ENCODE results near the gene KPNA6. TPM values are rescaled to one million over a fixed set of nuclear protein-coding genes. Genes with fewer than 3 reads are reported as not detected.

KPNA6 gene
- total RNA-seq, 1 experiment from 2014 or later, result 114 TPM

DNA sequence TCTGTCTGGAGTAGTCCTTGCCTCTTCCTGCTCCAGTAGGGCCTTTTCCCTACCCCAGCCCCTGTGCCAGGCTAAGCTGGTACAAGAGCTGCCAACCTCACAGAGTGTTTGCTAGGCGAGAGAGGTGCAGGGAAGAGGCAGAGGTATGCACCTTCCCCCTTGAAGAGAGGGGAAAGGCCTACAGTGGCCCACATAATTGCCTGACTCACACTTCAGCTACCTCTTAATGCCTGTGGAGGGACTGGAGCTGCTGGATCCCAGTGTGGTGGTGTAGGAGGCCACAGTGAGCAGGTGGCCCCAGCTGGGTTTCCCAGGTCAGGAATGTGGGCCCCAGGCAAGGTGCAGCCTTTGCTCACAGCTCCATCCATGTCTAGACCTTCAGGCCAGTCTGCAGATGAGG, 89.2 kb downstream of the KPNA6 start:
- no CpG with 5 or more reads among the region's 1 CpG for WGBS (ENCODE audit: extremely low coverage, insufficient read length, low lambda C conversion rate)
- Mint-ChIP-seq H3K27ac (peak overlapping the region in 1 of 3 experiments; percentile 73; a peak in 2 of 7 replicates), H3K27me3 (ENCODE audit: low read depth) (no peaks in the 10 kb centered on the region; the same call in 1 of the 2 replicates), H3K4me1 (peaks cover 32 to 35% of the 10 kb centered on the region in 2 experiments), H3K9me3 (no peaks in the 10 kb centered on the region), H3K4me3 (no peak overlapping the region), H3K36me3 (ENCODE audit: insufficient read depth in 1 of 3, low read depth in 3 of 3) (peaks cover 38 to 64% (median 59%) of the 10 kb centered on the region in 3 experiments; a peak in 6 of 7 replicates)
- Histone ChIP-seq H3K27ac (ENCODE audit: insufficient read length, low read depth, low read length) (no peak overlapping the region), H4K20me1 (ENCODE audit: control insufficient read depth, insufficient read depth, insufficient read length) (no peaks in the 10 kb centered on the region), H3K27me3 (ENCODE audit: insufficient read depth, low read length) (no peaks in the 10 kb centered on the region), H4K8ac (replicated peaks; ENCODE audit: insufficient read length, low read depth, low read length) (no peak overlapping the region), H2BK20ac (ENCODE audit: low read depth, low read length, poor library complexity, severe bottlenecking) (no peak overlapping the region), H2BK120ac (ENCODE audit: low read depth, low read length, poor library complexity, severe bottlenecking) (no peak overlapping the region), H3K9me3 (ENCODE audit: control insufficient read depth, low read depth, low read length) (no peaks in the 10 kb centered on the region), H2BK5ac (ENCODE audit: insufficient read length, low read length) (no peak overlapping the region), H3K79me1 (ENCODE audit: insufficient read depth, low read depth, low read length, poor library complexity, severe bottlenecking) (no peaks in the 10 kb centered on the region), H4K91ac (ENCODE audit: insufficient read length, low read depth, low read length) (no peak overlapping the region), H3K9ac (ENCODE audit: extremely low read depth, insufficient read length, low read length) (no peak overlapping the region), H2BK12ac (ENCODE audit: insufficient read length, low read depth, low read length) (no peak overlapping the region), H3K4me2 (ENCODE audit: insufficient read depth, insufficient read length, low read length) (no peak overlapping the region), H3K18ac (ENCODE audit: insufficient read length, low read depth, low read length) (no peak overlapping the region), H3T11ph (ENCODE audit: low read length) (no peak overlapping the region), H4K5ac (ENCODE audit: insufficient read length, low read depth, low read length) (no peak overlapping the region), H2BK15ac (ENCODE audit: low read depth, low read length) (no peak overlapping the region), H2AK5ac (ENCODE audit: insufficient read length, low read length) (no peak overlapping the region), H3K14ac (ENCODE audit: insufficient read depth, low read length) (no peak overlapping the region), H3K23me2 (ENCODE audit: insufficient read length, low read depth, low read length, poor library complexity, severe bottlenecking) (peaks cover 3% of the 10 kb centered on the region), H3K4ac (ENCODE audit: low read depth, low read length) (no peak overlapping the region), H3K4me1 (ENCODE audit: insufficient read depth, low read length) (no peaks in the 10 kb centered on the region; the same call in 1 of the 2 replicates), H2AFZ (ENCODE audit: low read length) (no peak overlapping the region), H3K56ac (ENCODE audit: insufficient read length, low read depth, low read length) (no peak overlapping the region), H3K23ac (ENCODE audit: insufficient read length, low read depth, low read length) (no peak overlapping the region), H3K79me2 (ENCODE audit: insufficient read depth, low read length) (no peaks in the 10 kb centered on the region)
- TF ChIP-seq CTCF (conservative IDR thresholded peaks at IDR 0.05), result no peak
- DNase-seq, result no peak

Measured in H9 (cell line).